CD1c-positive myeloid dendritic cell (primary cell): ENCODE results near the gene ANKRD33B.

Experiments
- DNase-seq: peaks from one replicate; pipeline ENCODE4 v3.0.0-alpha.2; 2016; ENCODE audit errors: extremely low spot score

The ANKRD33B gene

GRCh38 chr5:10674096-10674495 is 110.2 kb downstream of the ANKRD33B start:
- no peak for DNase-seq

- no peak for DNase-seq
Measured at GRCh38 chr5:10674582-10674981, 110.7 kb downstream of the ANKRD33B start.

- no peak for DNase-seq
Measured at GRCh38 chr5:10675177-10675700, 111.4 kb downstream of the ANKRD33B start.

GRCh38 chr5:10676224-10676623 is 112.4 kb downstream of the ANKRD33B start:
- DNase-seq: no peak

GRCh38 chr5:10676946-10677345 is 113.1 kb downstream of the ANKRD33B start:
- no peak for DNase-seq

- no peak for DNase-seq
Measured at GRCh38 chr5:10677533-10677932, 113.7 kb downstream of the ANKRD33B start.

- no peak for DNase-seq
Measured at GRCh38 chr5:10678244-10678643, 114.4 kb downstream of the ANKRD33B start.

- DNase-seq: no peak
Measured at GRCh38 chr5:10679336-10679988, 115.6 kb downstream of the ANKRD33B start.

- no peak for DNase-seq
Measured at GRCh38 chr5:10680876-10681481, 117.1 kb downstream of the ANKRD33B start.

GRCh38 chr5:10681731-10682679 is 118.1 kb downstream of the ANKRD33B start:
- peak; percentile 60 for DNase-seq

- DNase-seq: no peak
Measured at GRCh38 chr5:10682801-10683525, 119.1 kb downstream of the ANKRD33B start.

- DNase-seq: no peak
Measured at GRCh38 chr5:10684303-10685086, 120.6 kb downstream of the ANKRD33B start.

- DNase-seq: no peak
Measured at GRCh38 chr5:10685115-10685521, 121.2 kb downstream of the ANKRD33B start.

GRCh38 chr5:10686890-10687289 is 123.0 kb downstream of the ANKRD33B start:
- no peak for DNase-seq

GRCh38 chr5:10688651-10689171 is 124.8 kb downstream of the ANKRD33B start:
- no peak for DNase-seq

GRCh38 chr5:10689391-10690081 is 125.7 kb downstream of the ANKRD33B start:
- DNase-seq: no peak

- DNase-seq: no peak
Measured at GRCh38 chr5:10690460-10691440, 126.9 kb downstream of the ANKRD33B start.
